Breast epithelium (tissue), 4 donors: ENCODE data around the gene FAM9A. TPM values are rescaled to one million over a fixed set of nuclear protein-coding genes. Genes with fewer than 3 reads are reported as not detected.

Experiments
- DNase-seq, 2 donors: peaks; one replicate each; pipeline ENCODE4 v3.0.0-alpha.2; 2019; ENCODE audit warnings: low spot score in 2 of 2
- H3K27ac ChIP-seq, 2 donors: fragments of 200-600 bp; sonication (generic) in 1 of 2; one replicate each; pipeline ENCODE4 v1.5.1; 2016 to 2019; ENCODE audit warnings: mild to moderate bottlenecking in 1 of 2
- H3K27me3 ChIP-seq, 2 donors: fragments of 200-600 bp; sonication (generic) in 1 of 2; one replicate each; pipeline versions ENCODE4 v1.5.1 to v1.6.0; 2017 to 2019; ENCODE audit warnings: control low read depth in 1 of 2, mild to moderate bottlenecking in 1 of 2
- H3K36me3 ChIP-seq: fragments of 200-600 bp; one replicate; pipeline ENCODE4 v1.5.1; 2019
- H3K4me1 ChIP-seq, 2 donors: fragments of 200-600 bp; sonication (generic); one replicate each; pipeline ENCODE4 v1.5.1; 2016 to 2019; ENCODE audit warnings: control low read depth in 1 of 2
- H3K4me3 ChIP-seq, 3 donors: fragments of 200-600 bp; sonication (generic); 1 replicate in 2 of 3; 2 replicates in 1 of 3; pipeline ENCODE4 v1.5.1; 2016 to 2019; ENCODE audit warnings: mild to moderate bottlenecking in 3 of 3, moderate library complexity in 2 of 3
- H3K9me3 ChIP-seq, 2 donors: fragments of 200-600 bp; sonication (generic) in 1 of 2; one replicate each; pipeline ENCODE4 v1.5.1; 2016 to 2019; ENCODE audit warnings: control low read depth in 1 of 2
- POLR2A ChIP-seq: fragments of 450-650 bp; IDR thresholded peaks from one replicate; pipeline ENCODE4 v1.6.1; 2016; ENCODE audit warnings: antibody characterized with exemption, mild to moderate bottlenecking, moderate library complexity
- POLR2AphosphoS5 ChIP-seq, 3 donors: sonication (generic); formaldehyde crosslinking; IDR thresholded peaks; one replicate each; pipeline ENCODE4 v1.6.1; 2017; ENCODE audit warnings: antibody characterized with exemption in 3 of 3
- intact Hi-C: fragments of 100-400 bp; cut with DNase I; formaldehyde crosslinking; loops from one replicate; pipeline ENCODE4 v1.15.1; 2023; ENCODE audit warnings: low total_unique reads
- total RNA-seq, 3 donors: library from RNA; depleted of rRNA; stranded (reverse); fragments of >200 nt; gene quantifications; one replicate each; pipeline ENCODE4 v1.1.0, GENCODE V29; 2016
- TF ChIP-seq, protein P1 (sequence below), 3 donors: fragments of 450-650 bp; IDR thresholded peaks; one replicate each; pipeline ENCODE4 v1.5.1; 2016 to 2017; ENCODE audit warnings: antibody characterized with exemption in 3 of 3, mild to moderate bottlenecking in 3 of 3, moderate library complexity in 3 of 3

FAM9A gene
- not detected for total RNA-seq

DNA sequence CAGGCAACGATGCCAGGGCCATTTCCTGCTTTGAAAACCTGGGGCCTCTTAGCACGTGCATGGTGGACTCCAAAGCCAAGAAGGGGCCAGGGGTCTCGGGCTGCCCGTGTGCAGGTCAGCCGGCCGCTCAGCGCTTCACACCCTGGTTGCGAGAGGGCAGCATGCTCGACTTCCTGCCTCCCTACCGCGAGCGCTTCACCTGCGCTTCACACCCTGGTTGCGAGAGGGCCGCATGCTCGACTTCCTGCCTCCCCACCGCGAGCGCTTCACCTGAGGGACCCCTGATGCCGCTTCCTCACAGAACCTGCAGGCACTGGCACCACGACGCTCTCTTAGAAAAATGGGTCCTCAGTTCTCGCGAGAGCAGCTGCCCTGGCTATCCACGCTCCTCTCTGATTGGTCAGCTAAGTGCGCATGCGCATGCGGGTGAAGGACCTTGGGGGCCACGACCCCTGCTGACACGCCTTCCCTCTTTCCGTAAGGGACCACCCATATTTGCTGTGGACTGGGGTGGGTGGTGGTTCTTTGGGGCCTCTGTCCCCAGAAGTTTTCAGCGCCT is at the start of gene FAM9A:
FAM9A (minus strand) TSS at position 343 of the 559 bp plus-strand sequence. CDS start 1,212 bp downstream, outside the sequence.
- no peak within 1 kb of the TSS for H3K4me3 ChIP-seq
- H3K27me3 ChIP-seq = peaks cover 0 to 1% of the 10 kb centered on the region in 2 donors
- no peaks in the 10 kb centered on the region for H3K4me1 ChIP-seq
- no peak within 1 kb of the TSS for H3K27ac ChIP-seq
- H3K36me3 ChIP-seq = no peaks in the 10 kb centered on the region
- DNase-seq = no peak
- intact Hi-C loops = no loop called here
- TF ChIP-seq POLR2A = no peak
- TF ChIP-seq, protein P1, sequence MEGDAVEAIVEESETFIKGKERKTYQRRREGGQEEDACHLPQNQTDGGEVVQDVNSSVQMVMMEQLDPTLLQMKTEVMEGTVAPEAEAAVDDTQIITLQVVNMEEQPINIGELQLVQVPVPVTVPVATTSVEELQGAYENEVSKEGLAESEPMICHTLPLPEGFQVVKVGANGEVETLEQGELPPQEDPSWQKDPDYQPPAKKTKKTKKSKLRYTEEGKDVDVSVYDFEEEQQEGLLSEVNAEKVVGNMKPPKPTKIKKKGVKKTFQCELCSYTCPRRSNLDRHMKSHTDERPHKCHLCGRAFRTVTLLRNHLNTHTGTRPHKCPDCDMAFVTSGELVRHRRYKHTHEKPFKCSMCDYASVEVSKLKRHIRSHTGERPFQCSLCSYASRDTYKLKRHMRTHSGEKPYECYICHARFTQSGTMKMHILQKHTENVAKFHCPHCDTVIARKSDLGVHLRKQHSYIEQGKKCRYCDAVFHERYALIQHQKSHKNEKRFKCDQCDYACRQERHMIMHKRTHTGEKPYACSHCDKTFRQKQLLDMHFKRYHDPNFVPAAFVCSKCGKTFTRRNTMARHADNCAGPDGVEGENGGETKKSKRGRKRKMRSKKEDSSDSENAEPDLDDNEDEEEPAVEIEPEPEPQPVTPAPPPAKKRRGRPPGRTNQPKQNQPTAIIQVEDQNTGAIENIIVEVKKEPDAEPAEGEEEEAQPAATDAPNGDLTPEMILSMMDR (IDR thresholded peaks at IDR 0.05) = no peak
- no peak for TF ChIP-seq POLR2AphosphoS5 (IDR thresholded peaks at IDR 0.05)
- H3K9me3 ChIP-seq = no peaks in the 10 kb centered on the region

DNA sequence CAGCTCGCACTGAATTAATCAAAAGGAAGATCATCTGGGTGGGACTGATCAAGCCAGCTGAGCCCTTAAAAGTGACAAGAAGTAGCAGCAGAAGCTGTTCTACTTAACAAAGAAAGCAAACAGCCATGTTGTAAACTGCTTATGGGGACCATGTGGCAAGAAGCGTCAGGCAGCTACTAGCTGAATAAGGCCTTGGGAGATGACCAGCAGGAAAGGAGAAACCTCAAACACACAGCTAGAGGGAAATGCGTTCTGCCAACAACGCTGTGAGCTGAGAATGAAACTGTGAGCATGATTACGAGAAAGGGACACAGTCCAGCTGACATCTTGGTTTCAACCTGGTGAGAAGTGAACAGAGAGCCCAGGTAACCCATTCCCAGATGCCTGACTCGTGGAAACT is 49.3 kb upstream of the FAM9A start:
- intact Hi-C loops = no loop called here
- no peaks in the 10 kb centered on the region for H3K36me3 ChIP-seq
- H3K4me1 ChIP-seq = no peaks in the 10 kb centered on the region
- no peaks in the 10 kb centered on the region for H3K9me3 ChIP-seq
- H3K4me3 ChIP-seq = no peak overlapping the region
- DNase-seq = no peak
- TF ChIP-seq POLR2A (no peak), POLR2AphosphoS5 (IDR thresholded peaks at IDR 0.05) (no peak)
- no peak overlapping the region for H3K27ac ChIP-seq
- H3K27me3 ChIP-seq = peaks cover 0 to 44% of the 10 kb centered on the region in 2 donors

DNA sequence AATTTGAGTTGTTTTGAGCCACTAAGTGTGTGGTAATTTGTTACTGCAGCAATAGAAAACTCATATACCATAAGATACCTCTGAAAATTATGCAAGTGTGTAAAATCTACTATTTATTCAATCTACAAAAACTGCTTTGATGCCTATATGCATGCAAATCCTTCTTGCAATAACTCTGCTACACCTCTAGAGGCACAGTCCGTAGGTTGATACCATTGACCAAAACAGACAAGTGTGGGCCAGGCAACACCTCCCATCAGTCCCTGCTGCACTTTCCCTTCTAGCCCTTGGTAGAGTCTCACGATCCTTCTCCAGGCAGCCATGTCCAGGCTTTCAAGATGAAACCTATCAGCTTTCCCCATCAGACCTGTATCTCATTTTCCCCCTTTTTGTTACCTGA is 48.8 kb upstream of the FAM9A start:
- intact Hi-C loops = no loop called here
- DNase-seq = no peak
- no peak for TF ChIP-seq POLR2A
- H3K9me3 ChIP-seq = no peaks in the 10 kb centered on the region
- no peak overlapping the region for H3K27ac ChIP-seq
- no peaks in the 10 kb centered on the region for H3K36me3 ChIP-seq
- H3K4me1 ChIP-seq = no peaks in the 10 kb centered on the region
- peaks cover 0 to 42% of the 10 kb centered on the region in 2 donors for H3K27me3 ChIP-seq
- no peak overlapping the region for H3K4me3 ChIP-seq

DNA sequence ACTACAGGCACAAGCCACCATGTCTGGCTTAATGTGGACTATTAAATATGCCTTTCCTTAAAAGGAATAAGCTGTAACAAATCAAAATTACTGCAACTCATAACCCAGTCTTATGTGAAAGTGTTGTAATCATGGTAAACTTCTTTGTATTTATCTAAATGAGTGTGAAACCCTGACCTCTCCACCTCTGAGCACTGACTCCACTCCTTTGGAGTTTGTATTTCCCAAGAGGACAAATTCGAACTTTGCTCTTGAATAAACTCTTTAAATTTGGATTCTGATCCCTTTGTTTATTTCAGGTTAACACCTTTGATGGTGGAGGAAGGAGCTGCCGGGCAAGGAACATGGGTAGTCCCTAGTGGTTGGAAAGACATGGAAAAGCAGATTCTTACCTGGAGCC is 48.3 kb upstream of the FAM9A start:
- intact Hi-C loops = no loop called here
- peaks cover 0 to 40% of the 10 kb centered on the region in 2 donors for H3K27me3 ChIP-seq
- no peaks in the 10 kb centered on the region for H3K9me3 ChIP-seq
- no peak for DNase-seq
- H3K27ac ChIP-seq = no peak overlapping the region
- TF ChIP-seq POLR2A (no peak), POLR2AphosphoS5 (IDR thresholded peaks at IDR 0.05) (no peak)
- TF ChIP-seq, protein P1 (IDR thresholded peaks at IDR 0.05) = no peak
- H3K36me3 ChIP-seq = no peaks in the 10 kb centered on the region
- H3K4me1 ChIP-seq = no peaks in the 10 kb centered on the region
- H3K4me3 ChIP-seq = no peak overlapping the region

DNA sequence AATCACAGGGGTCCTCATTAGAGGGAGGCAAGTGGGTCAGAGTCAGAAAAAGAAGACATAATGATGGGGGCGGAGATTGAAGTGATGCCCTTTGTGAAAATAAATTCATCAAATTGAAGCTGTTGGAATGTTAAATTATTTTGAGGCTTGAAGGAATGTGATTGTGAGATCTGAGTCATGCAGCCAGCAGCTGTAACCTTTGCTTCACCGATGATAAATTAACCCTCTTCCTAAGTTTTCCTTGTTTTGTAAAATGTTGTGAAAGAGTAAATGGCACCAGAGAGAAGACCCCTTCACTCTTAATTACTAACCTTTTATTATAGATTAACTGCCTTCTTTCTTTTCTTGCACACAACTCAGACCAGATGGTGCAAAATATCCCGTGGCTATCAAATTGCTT is 47.7 kb upstream of the FAM9A start:
- intact Hi-C loops = no loop called here
- DNase-seq = no peak
- peaks cover 0 to 40% of the 10 kb centered on the region in 2 donors for H3K27me3 ChIP-seq
- H3K36me3 ChIP-seq = no peaks in the 10 kb centered on the region
- H3K27ac ChIP-seq = no peak overlapping the region
- TF ChIP-seq POLR2A = no peak
- TF ChIP-seq, protein P1 (IDR thresholded peaks at IDR 0.05) = no peak
- TF ChIP-seq POLR2AphosphoS5 (IDR thresholded peaks at IDR 0.05) = no peak
- H3K9me3 ChIP-seq = no peaks in the 10 kb centered on the region
- H3K4me1 ChIP-seq = no peaks in the 10 kb centered on the region
- H3K4me3 ChIP-seq = no peak overlapping the region

DNA sequence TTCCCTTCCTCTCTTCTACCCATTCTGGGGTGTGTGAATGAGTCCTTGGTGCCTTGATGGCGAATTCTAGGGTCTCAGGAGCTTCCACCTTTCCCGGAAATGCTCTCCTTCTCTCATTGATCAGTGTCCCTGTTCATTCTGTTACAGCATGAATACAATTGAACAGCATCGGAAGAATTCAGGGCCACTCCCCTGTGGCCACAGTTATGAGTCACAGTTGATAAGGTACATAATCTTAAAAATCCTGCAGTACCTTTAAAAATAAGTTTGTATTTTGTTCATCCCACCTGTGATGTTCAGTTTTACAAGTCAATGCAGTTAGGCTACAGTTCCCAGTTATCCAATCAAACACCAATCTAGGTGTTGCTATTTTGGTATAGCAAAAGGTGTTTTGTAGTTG is 47.3 kb upstream of the FAM9A start:
- Histone ChIP-seq H3K9me3 (no peaks in the 10 kb centered on the region), H3K4me1 (no peaks in the 10 kb centered on the region), H3K36me3 (no peaks in the 10 kb centered on the region), H3K27ac (no peak overlapping the region), H3K27me3 (peaks cover 0 to 36% of the 10 kb centered on the region in 2 donors), H3K4me3 (no peak overlapping the region)
- no peak for DNase-seq
- TF ChIP-seq POLR2AphosphoS5 (IDR thresholded peaks at IDR 0.05) (no peak), POLR2A (no peak)
- TF ChIP-seq, protein P1 (IDR thresholded peaks at IDR 0.05) = no peak
- intact Hi-C loops = no loop called here
